Activated CD4-positive, alpha-beta T cell treated with anti-CD3 and anti-CD28 coated beads for 4 hours (primary cell): ENCODE data around the gene PLK5.

Experiments used
- DNase-seq, 2 donors: peaks; one replicate each; pipeline ENCODE4 v3.0.0-alpha.2; 2020

PLK5 gene

GRCh38 chr19:1556390-1557070 is 32.7 kb downstream of the PLK5 start:
- DNase-seq = no peak

- DNase-seq = no peak
These were observed 34.7 kb downstream of the PLK5 start for GRCh38 chr19:1558552-1558951.

GRCh38 chr19:1560286-1560882 is 36.5 kb downstream of the PLK5 start:
- no peak for DNase-seq

GRCh38 chr19:1561236-1561842 is 37.5 kb downstream of the PLK5 start:
- no peak for DNase-seq

GRCh38 chr19:1563251-1563650 is 39.4 kb downstream of the PLK5 start:
- no peak for DNase-seq

- DNase-seq = no peak
These were observed 42.7 kb downstream of the PLK5 start for GRCh38 chr19:1566392-1567115.

- no peak for DNase-seq
These were observed 43.4 kb downstream of the PLK5 start for GRCh38 chr19:1567116-1567847.

GRCh38 chr19:1567848-1568227 is 44.0 kb downstream of the PLK5 start:
- no peak for DNase-seq

- DNase-seq = peak; percentile 79 to 80
These were observed 44.6 kb downstream of the PLK5 start, which contains the start of gene MEX3D for GRCh38 chr19:1568320-1569019. TSS of gene MEX3D (minus strand) at chr19:1568325. CDS start at chr19:1568058, 267 bp downstream.

- no peak for DNase-seq
These were observed 46.1 kb downstream of the PLK5 start for GRCh38 chr19:1569997-1570396.

- DNase-seq = no peak
These were observed 47.0 kb downstream of the PLK5 start for GRCh38 chr19:1570836-1571235.

- no peak for DNase-seq
These were observed 47.5 kb downstream of the PLK5 start for GRCh38 chr19:1571358-1571757.

GRCh38 chr19:1572795-1573194 is 48.9 kb downstream of the PLK5 start:
- no peak for DNase-seq

- no peak for DNase-seq
These were observed 50.7 kb downstream of the PLK5 start for GRCh38 chr19:1574354-1575136.

- DNase-seq = no peak
These were observed 51.7 kb downstream of the PLK5 start for GRCh38 chr19:1575323-1576241.

GRCh38 chr19:1576242-1577089 is 52.6 kb downstream of the PLK5 start:
- no peak for DNase-seq

GRCh38 chr19:1577090-1577928 is 53.4 kb downstream of the PLK5 start:
- no peak for DNase-seq

GRCh38 chr19:1577929-1578618 is 54.2 kb downstream of the PLK5 start:
- no peak for DNase-seq
